ENCODE measurements around the gene TMEM31. TPM values are rescaled to one million over a fixed set of nuclear protein-coding genes. Genes with fewer than 3 reads are reported as not detected.

TMEM31 gene
- total and polyA plus RNA-seq, 2 of the 8 experiments (the other 6 are each of a cell fraction or from before 2014, with no cell fraction given), result 0.65 TPM; not detected in 1

DNA sequence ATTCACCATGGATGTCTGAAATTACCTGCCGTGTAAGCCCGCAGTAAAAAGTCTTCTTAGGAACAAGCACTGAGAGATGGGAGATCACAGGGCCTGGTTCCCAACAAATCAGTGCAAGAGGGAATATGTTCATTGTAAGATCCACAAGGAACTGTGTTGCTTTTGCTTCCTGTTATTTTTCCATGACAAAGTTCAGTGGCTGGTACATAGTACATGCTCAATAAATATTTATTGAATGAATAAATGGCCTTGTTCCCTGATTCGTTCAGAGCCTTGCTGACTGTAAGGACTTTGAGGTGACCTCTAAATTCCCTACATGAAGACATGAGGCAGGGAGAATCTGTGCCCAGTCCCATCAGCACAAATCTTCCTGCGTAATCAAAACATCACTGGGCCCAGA is 7.4 kb downstream of the TMEM31 start (continued):
- no peak for TF ChIP-seq NANOG (IDR thresholded peaks at IDR 0.05; ENCODE audit: insufficient read depth, low read depth, low read length, poor library complexity, severe bottlenecking)
- TF ChIP-seq SUZ12 (IDR thresholded peaks at IDR 0.05; ENCODE audit: low read length), result no peak
- TF ChIP-seq EP300 (IDR thresholded peaks at IDR 0.05; ENCODE audit: borderline replicate concordance in 1 of 2, low read depth in 2 of 2, low read length in 2 of 2), result no peak
- TF ChIP-seq, protein P1, sequence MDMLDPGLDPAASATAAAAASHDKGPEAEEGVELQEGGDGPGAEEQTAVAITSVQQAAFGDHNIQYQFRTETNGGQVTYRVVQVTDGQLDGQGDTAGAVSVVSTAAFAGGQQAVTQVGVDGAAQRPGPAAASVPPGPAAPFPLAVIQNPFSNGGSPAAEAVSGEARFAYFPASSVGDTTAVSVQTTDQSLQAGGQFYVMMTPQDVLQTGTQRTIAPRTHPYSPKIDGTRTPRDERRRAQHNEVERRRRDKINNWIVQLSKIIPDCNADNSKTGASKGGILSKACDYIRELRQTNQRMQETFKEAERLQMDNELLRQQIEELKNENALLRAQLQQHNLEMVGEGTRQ (IDR thresholded peaks at IDR 0.05; ENCODE audit: low read length), result no peak
- TF ChIP-seq KDM1A (IDR thresholded peaks at IDR 0.05; ENCODE audit: borderline replicate concordance, low read length), result no peak
- no peak for TF ChIP-seq TCF12 (IDR thresholded peaks at IDR 0.05; ENCODE audit: low read depth, low read length)
